HEK293 (cell line): ENCODE data around the gene CPEB3.
A peak's percentile ranks its signal among the peaks of the same experiment; 100 is the strongest.

Experiments
- CTCF ChIA-PET: fragments of 350-600 bp; formaldehyde crosslinking; extraction: SDS; loops from one replicate; lab custom pipeline; 2021; ENCODE audit warnings: antibody characterized with exemption; lab: Yijun Ruan, JAX
- POLR2A ChIA-PET: fragments of 300-600 bp; formaldehyde crosslinking; extraction: SDS; loops from one replicate; lab custom pipeline; 2020; ENCODE audit warnings: antibody characterized with exemption, inconsistent platforms; lab: Yijun Ruan, JAX
- H3K27ac ChIP-seq: fragments of 200-500 bp; sonication (Bioruptor generic); 2 replicates; pipeline ENCODE4 v1.5.1; 2014; ENCODE audit warnings: low read depth, low read length, control low read depth, inconsistent platforms; ENCODE audit errors: extremely low read depth
- H3K36me3 ChIP-seq, 2 experiments: fragments of 200-500 bp in 1 of 2; sonication (Bioruptor generic) in 1 of 2; 1 replicate in 1 of 2; 2 replicates in 1 of 2; pipeline ENCODE4 v1.5.1; 2014 to 2017; ENCODE audit warnings: inconsistent platforms in 2 of 2, low read length in 2 of 2; ENCODE audit not compliant: control insufficient read depth in 2 of 2, insufficient read depth in 1 of 2
- H3K4me1 ChIP-seq: fragments of 200-500 bp; sonication (Bioruptor generic); 2 replicates; pipeline ENCODE4 v1.5.1; 2014; ENCODE audit warnings: mild to moderate bottlenecking, low read length, inconsistent platforms; ENCODE audit not compliant: control insufficient read depth, insufficient read depth
- H3K4me3 ChIP-seq: 2 replicates; pipeline ENCODE4 v1.5.1; 2011; ENCODE audit warnings: low read depth, mild to moderate bottlenecking, control low read depth, low read length, moderate library complexity
- H3K9me3 ChIP-seq: fragments of 200-500 bp; sonication (Bioruptor generic); 2 replicates; pipeline ENCODE4 v1.5.1; 2014; ENCODE audit warnings: low read depth, low read length, inconsistent platforms; ENCODE audit not compliant: control insufficient read depth, insufficient read depth
- KLF10 ChIP-seq: fragments of 450-650 bp; IDR thresholded peaks from 2 replicates; pipeline ENCODE4 v1.5.1; 2018; ENCODE audit warnings: missing biosample characterization, mild to moderate bottlenecking, missing genetic modification characterization
- MEIS1 ChIP-seq: sonication (generic); formaldehyde crosslinking; IDR thresholded peaks from 2 replicates; pipeline ENCODE4 v1.8.1; 2022; ENCODE audit warnings: missing genetic modification reagents, mild to moderate bottlenecking, borderline replicate concordance
- OSR2 ChIP-seq: fragments of 450-650 bp; formaldehyde crosslinking; IDR thresholded peaks from 2 replicates; pipeline ENCODE4 v1.5.1; 2016; ENCODE audit warnings: missing biosample characterization, missing genetic modification characterization
- PATZ1 ChIP-seq: fragments of 450-650 bp; formaldehyde crosslinking; IDR thresholded peaks from 2 replicates; pipeline ENCODE4 v1.5.1; 2016; ENCODE audit warnings: missing biosample characterization, missing genetic modification characterization
- PRDM10 ChIP-seq: fragments of 450-650 bp; formaldehyde crosslinking; IDR thresholded peaks from 2 replicates; pipeline ENCODE4 v1.5.1; 2016; ENCODE audit warnings: missing biosample characterization, missing genetic modification characterization
- SALL2 ChIP-seq: fragments of 450-650 bp; formaldehyde crosslinking; IDR thresholded peaks from 2 replicates; pipeline ENCODE4 v1.5.0; 2017; ENCODE audit warnings: missing biosample characterization, mild to moderate bottlenecking, missing genetic modification characterization, borderline replicate concordance
- ZBTB17 ChIP-seq: fragments of 450-650 bp; formaldehyde crosslinking; IDR thresholded peaks from 2 replicates; pipeline ENCODE4 v1.5.1; 2016; ENCODE audit warnings: missing biosample characterization, missing genetic modification characterization
- ZBTB20 ChIP-seq: fragments of 450-650 bp; formaldehyde crosslinking; IDR thresholded peaks from 2 replicates; pipeline ENCODE4 v1.5.1; 2016; ENCODE audit warnings: missing biosample characterization, missing genetic modification characterization
- ZFP3 ChIP-seq: fragments of 450-650 bp; formaldehyde crosslinking; IDR thresholded peaks from 2 replicates; pipeline ENCODE4 v1.5.1; 2016; ENCODE audit warnings: low read depth, missing biosample characterization, missing genetic modification characterization
- ZFP37 ChIP-seq: fragments of 450-650 bp; formaldehyde crosslinking; IDR thresholded peaks from 2 replicates; pipeline ENCODE4 v1.5.1; 2016; ENCODE audit warnings: missing biosample characterization, missing genetic modification characterization
- ZNF112 ChIP-seq: fragments of 450-650 bp; formaldehyde crosslinking; IDR thresholded peaks from 2 replicates; pipeline ENCODE4 v1.5.0; 2017; ENCODE audit warnings: missing biosample characterization, missing genetic modification characterization
- ZNF175 ChIP-seq: fragments of 450-650 bp; formaldehyde crosslinking; IDR thresholded peaks from 2 replicates; pipeline ENCODE4 v1.5.1; 2016; ENCODE audit warnings: missing biosample characterization, missing genetic modification characterization
- ZNF302 ChIP-seq: fragments of 450-650 bp; formaldehyde crosslinking; IDR thresholded peaks from 2 replicates; pipeline ENCODE4 v1.5.1; 2016; ENCODE audit warnings: missing biosample characterization, missing genetic modification characterization, low read depth
- ZNF324 ChIP-seq: fragments of 450-650 bp; formaldehyde crosslinking; IDR thresholded peaks from 2 replicates; pipeline ENCODE4 v1.5.1; 2016; ENCODE audit warnings: missing biosample characterization, missing genetic modification characterization
- ZNF366 ChIP-seq: fragments of 450-650 bp; formaldehyde crosslinking; conservative IDR thresholded peaks from 2 replicates; pipeline ENCODE4 v1.5.1; 2016; ENCODE audit warnings: missing biosample characterization, missing genetic modification characterization
- ZNF416 ChIP-seq: fragments of 450-650 bp; formaldehyde crosslinking; IDR thresholded peaks from 2 replicates; pipeline ENCODE4 v1.5.1; 2016; ENCODE audit warnings: missing biosample characterization, missing genetic modification characterization
- ZNF423 ChIP-seq: fragments of 450-650 bp; formaldehyde crosslinking; IDR thresholded peaks from 2 replicates; pipeline ENCODE4 v1.5.1; 2016; ENCODE audit warnings: missing biosample characterization, missing genetic modification characterization
- ZNF449 ChIP-seq: fragments of 450-650 bp; formaldehyde crosslinking; IDR thresholded peaks from 2 replicates; pipeline ENCODE4 v1.5.1; 2017; ENCODE audit warnings: missing biosample characterization, mild to moderate bottlenecking, missing genetic modification characterization, moderate library complexity
- ZNF560 ChIP-seq: fragments of 450-650 bp; formaldehyde crosslinking; IDR thresholded peaks from 2 replicates; pipeline ENCODE4 v1.5.1; 2017; ENCODE audit warnings: missing biosample characterization, missing genetic modification characterization, borderline replicate concordance
- ZNF580 ChIP-seq: fragments of 450-650 bp; formaldehyde crosslinking; IDR thresholded peaks from 2 replicates; pipeline ENCODE4 v1.5.1; 2016; ENCODE audit warnings: missing biosample characterization, missing genetic modification characterization
- ZNF585B ChIP-seq: fragments of 450-650 bp; formaldehyde crosslinking; IDR thresholded peaks from 2 replicates; pipeline ENCODE4 v1.5.1; 2016; ENCODE audit warnings: missing biosample characterization, missing genetic modification characterization
- ZNF660 ChIP-seq: fragments of 450-650 bp; IDR thresholded peaks from 2 replicates; pipeline ENCODE4 v1.5.1; 2018; ENCODE audit warnings: missing biosample characterization, mild to moderate bottlenecking, missing genetic modification characterization
- ZNF701 ChIP-seq: fragments of 450-650 bp; formaldehyde crosslinking; IDR thresholded peaks from 2 replicates; pipeline ENCODE4 v1.5.1; 2016; ENCODE audit warnings: missing biosample characterization, missing genetic modification characterization
- TF ChIP-seq, protein P1 (sequence below): fragments of 450-650 bp; formaldehyde crosslinking; IDR thresholded peaks from 2 replicates; pipeline ENCODE4 v1.5.1; 2016; ENCODE audit warnings: missing biosample characterization, missing genetic modification characterization
- TF ChIP-seq, protein P2 (sequence below): IDR thresholded peaks from 2 replicates; pipeline ENCODE4 v1.6.1; 2011; ENCODE audit warnings: mild to moderate bottlenecking, low read depth, low read length, borderline replicate concordance

Gene CPEB3

DNA sequence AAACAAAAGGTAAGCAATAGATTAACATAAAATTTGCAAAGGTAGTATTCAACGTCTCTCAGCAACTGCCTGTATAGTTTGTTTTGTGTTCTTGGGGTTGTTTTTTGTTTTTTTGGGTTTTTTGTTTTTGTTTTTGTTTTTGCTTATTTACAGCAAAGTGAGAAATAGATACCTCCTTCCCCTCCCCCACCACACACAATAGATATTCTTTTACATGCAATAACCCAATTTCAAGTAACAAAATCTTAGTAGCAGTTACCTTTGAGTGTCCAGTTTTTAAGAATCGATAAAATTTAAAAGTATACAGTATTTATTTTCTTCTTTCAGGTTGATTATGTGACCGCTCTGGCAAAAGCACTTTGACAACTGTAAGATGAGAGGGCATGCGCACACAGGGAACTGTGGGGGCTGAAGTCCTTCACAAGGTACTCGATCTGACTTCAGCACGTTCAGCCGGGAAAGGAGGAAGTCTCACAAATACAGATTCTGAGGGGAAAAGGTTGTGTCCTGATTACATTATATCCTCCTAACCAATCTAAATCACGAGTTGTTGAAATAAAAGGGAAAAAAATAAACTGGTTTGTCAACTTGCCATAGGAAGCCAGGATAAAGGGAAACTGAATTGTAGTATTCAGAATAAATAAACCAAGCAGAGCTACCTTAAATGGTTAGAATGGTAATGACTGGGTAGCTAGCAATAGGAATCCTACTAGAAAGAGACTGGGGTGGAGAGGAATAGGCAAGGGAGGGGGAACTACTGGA is 47.8 kb downstream of the CPEB3 start (continued):
- TF ChIP-seq ZNF423 (tag by site-specific recombination): no peak
- TF ChIP-seq ZNF701 (tag by site-specific recombination): no peak
- TF ChIP-seq, protein P1, sequence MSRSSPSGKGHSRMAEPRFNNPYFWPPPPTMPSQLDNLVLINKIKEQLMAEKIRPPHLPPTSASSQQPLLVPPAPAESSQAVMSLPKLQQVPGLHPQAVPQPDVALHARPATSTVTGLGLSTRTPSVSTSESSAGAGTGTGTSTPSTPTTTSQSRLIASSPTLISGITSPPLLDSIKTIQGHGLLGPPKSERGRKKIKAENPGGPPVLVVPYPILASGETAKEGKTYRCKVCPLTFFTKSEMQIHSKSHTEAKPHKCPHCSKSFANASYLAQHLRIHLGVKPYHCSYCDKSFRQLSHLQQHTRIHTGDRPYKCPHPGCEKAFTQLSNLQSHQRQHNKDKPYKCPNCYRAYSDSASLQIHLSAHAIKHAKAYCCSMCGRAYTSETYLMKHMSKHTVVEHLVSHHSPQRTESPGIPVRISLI: no peak
- no peak for TF ChIP-seq ZNF175
- peak; percentile 100 for TF ChIP-seq PRDM10 (tag by site-specific recombination)
- 0 out of 2 replicates have a peak, but pooled peaks have one; percentile 52 for TF ChIP-seq OSR2
- TF ChIP-seq ZNF324 (tag by site-specific recombination): peak; percentile 37; the same call in 1 of the 2 replicates
- TF ChIP-seq MEIS1 (CRISPR knock-in tag): no peak
- TF ChIP-seq ZNF449: 0 out of 2 replicates have a peak, but pooled peaks have one; percentile 11
- peak; percentile 57 for TF ChIP-seq ZNF366 (tag by site-specific recombination)
- peak; percentile 99 for TF ChIP-seq ZBTB20 (tag by site-specific recombination)
- TF ChIP-seq, protein P2, sequence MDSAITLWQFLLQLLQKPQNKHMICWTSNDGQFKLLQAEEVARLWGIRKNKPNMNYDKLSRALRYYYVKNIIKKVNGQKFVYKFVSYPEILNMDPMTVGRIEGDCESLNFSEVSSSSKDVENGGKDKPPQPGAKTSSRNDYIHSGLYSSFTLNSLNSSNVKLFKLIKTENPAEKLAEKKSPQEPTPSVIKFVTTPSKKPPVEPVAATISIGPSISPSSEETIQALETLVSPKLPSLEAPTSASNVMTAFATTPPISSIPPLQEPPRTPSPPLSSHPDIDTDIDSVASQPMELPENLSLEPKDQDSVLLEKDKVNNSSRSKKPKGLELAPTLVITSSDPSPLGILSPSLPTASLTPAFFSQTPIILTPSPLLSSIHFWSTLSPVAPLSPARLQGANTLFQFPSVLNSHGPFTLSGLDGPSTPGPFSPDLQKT: no peak
- no peak for TF ChIP-seq ZFP37 (tag by site-specific recombination)
- no peak for TF ChIP-seq ZNF585B
- TF ChIP-seq ZNF302 (tag by site-specific recombination): no peak
- TF ChIP-seq ZNF580: peak; percentile 94
- peak; percentile 88 for TF ChIP-seq ZBTB17 (tag by site-specific recombination)

- Histone ChIP-seq H3K9me3 (no peaks in the 10 kb centered on the region), H3K4me1 (peaks cover 9% of the 10 kb centered on the region; the same call in 1 of the 2 replicates), H3K27ac (no peak overlapping the region), H3K4me3 (no peak overlapping the region), H3K36me3 (no peaks in the 10 kb centered on the region)
- CTCF ChIA-PET: interaction anchor here (0.6 to 1.6 kb wide), 4 partner anchors 23 to 861 kb away, joined by 3 to 4 read pairs (median 3); partner anchors contain the start of gene BTAF1
- POLR2A ChIA-PET: interaction anchor here (1.0 to 1.2 kb wide), 2 partner anchors 11 to 48 kb away, joined by 3 to 4 read pairs; no protein-coding TSS in a partner anchor
- no peak for TF ChIP-seq ZNF366 (tag by site-specific recombination)
- TF ChIP-seq ZFP3 (tag by site-specific recombination): no peak
- no peak for TF ChIP-seq ZNF112
- TF ChIP-seq SALL2 (tag by site-specific recombination): no peak
- TF ChIP-seq ZBTB17 (tag by site-specific recombination): peak; percentile 71
- no peak for TF ChIP-seq KLF10
- TF ChIP-seq, protein P1: no peak
- no peak for TF ChIP-seq ZNF560 (tag by site-specific recombination)
- no peak for TF ChIP-seq PATZ1 (tag by site-specific recombination)
- peak; percentile 27; the same call in 1 of the 2 replicates for TF ChIP-seq ZNF660
- no peak for TF ChIP-seq ZNF416
These were observed 48.5 kb downstream of the CPEB3 start for GRCh38 chr10:92242380-92242779.
